Upper lobe of left lung (tissue), 4 donors: ENCODE results near the gene BANP.

ENCODE experiments used
- CTCF ChIP-seq, 6 experiments: fragments of 450-650 bp in 4 of 6; fragments of 200-600 bp in 2 of 6; sonication (generic) in 2 of 6; IDR thresholded peaks; one replicate each; pipeline ENCODE4 v1.5.1; 2016 to 2019; ENCODE audit warnings: antibody characterized with exemption in 6 of 6
- EP300 ChIP-seq, 4 donors: sonication (generic); formaldehyde crosslinking; IDR thresholded peaks; one replicate each; pipeline ENCODE4 v1.5.1; 2017; ENCODE audit warnings: antibody characterized with exemption in 4 of 4, control low read depth in 2 of 4
- POLR2AphosphoS5 ChIP-seq, 2 donors: sonication (generic); formaldehyde crosslinking; IDR thresholded peaks; one replicate each; pipeline ENCODE4 v1.5.1; 2017; ENCODE audit warnings: antibody characterized with exemption in 2 of 2

GRCh38 chr16:88056212-88056611 is 105.0 kb downstream of the BANP start:
- TF ChIP-seq CTCF (IDR thresholded peaks at IDR 0.05): no peak
- no peak for TF ChIP-seq POLR2AphosphoS5 (IDR thresholded peaks at IDR 0.05)
- no peak for TF ChIP-seq EP300 (IDR thresholded peaks at IDR 0.05)
